Aortic smooth muscle cell (primary cell): ENCODE results near the gene MMP21. TPM values are rescaled to one million over a fixed set of nuclear protein-coding genes. Genes with fewer than 3 reads are reported as not detected.

ENCODE experiments used
- total RNA-seq: library from RNA; depleted of rRNA; stranded (reverse); fragments of >200 nt; gene quantifications from 2 replicates; pipeline ENCODE4 v1.2.3, GENCODE V29; 2014

MMP21 gene
- not detected in 2 replicates for total RNA-seq

GRCh38 chr10:125775491-125776106, at the start of gene MMP21:
MMP21 (minus strand) TSS chr10:125775821; CDS start chr10:125775821, 0 bp downstream.

GRCh38 chr10:125822878-125823662, 47.4 kb upstream of the MMP21 start, which contains the start of the genes BCCIP and UROS:
BCCIP (plus strand) TSS chr10:125823546; CDS start chr10:125823558, 12 bp downstream.
UROS (minus strand) TSS chr10:125823258; CDS start chr10:125816499, 6,759 bp downstream.

GRCh38 chr10:125719173-125720001, 56.2 kb downstream of the MMP21 start, which contains the start of gene EDRF1:
EDRF1 (plus strand) TSS chr10:125719709; CDS start chr10:125719808, 99 bp downstream.

Other genes with a start within 250 kb of the MMP21 start
- gene TEX36, start 92.7 kb downstream of the MMP21 start, total RNA-seq: not detected in 2 replicates
- gene EDRF1, start 56.1 kb downstream of the MMP21 start, total RNA-seq: 17.7 and 20.0 TPM in 2 replicates
- 71.5 and 85.1 TPM in 2 replicates for gene UROS, start 47.4 kb upstream of the MMP21 start, total RNA-seq
- gene BCCIP, start 47.7 kb upstream of the MMP21 start, total RNA-seq: 33.3 and 36.9 TPM in 2 replicates
- 29.5 and 30.5 TPM in 2 replicates for gene DHX32, start 105.5 kb upstream of the MMP21 start, total RNA-seq
- 5.7 and 12.0 TPM in 2 replicates for gene FANK1, start 120.7 kb upstream of the MMP21 start, total RNA-seq